IPS-NIHi11 (cell line): ENCODE measurements around the gene KBTBD12.

Experiments used
- DNase-seq: peaks from one replicate; pipeline ENCODE4 v3.0.0; 2012; ENCODE audit warnings: mixed read lengths, low spot score

KBTBD12 gene

GRCh38 chr3:127953091-127954035, 38.3 kb downstream of the KBTBD12 start:
- DNase-seq = no peak

- no peak for DNase-seq
Measured at GRCh38 chr3:127954640-127955039, 39.6 kb downstream of the KBTBD12 start.

- no peak for DNase-seq
Measured at GRCh38 chr3:127955728-127956127, 40.7 kb downstream of the KBTBD12 start.

- no peak for DNase-seq
Measured at GRCh38 chr3:127959041-127959440, 44.0 kb downstream of the KBTBD12 start.

- DNase-seq = peak; percentile 75
Measured at GRCh38 chr3:127959873-127960272, 44.8 kb downstream of the KBTBD12 start.

- DNase-seq = no peak
Measured at GRCh38 chr3:127960421-127960965, 45.5 kb downstream of the KBTBD12 start.

- DNase-seq = no peak
Measured at GRCh38 chr3:127961124-127961523, 46.1 kb downstream of the KBTBD12 start.

GRCh38 chr3:127961963-127962362, 46.9 kb downstream of the KBTBD12 start:
- peak; percentile 34 for DNase-seq

GRCh38 chr3:127962937-127963336, 47.9 kb downstream of the KBTBD12 start:
- no peak for DNase-seq

GRCh38 chr3:127964053-127964452, 49.0 kb downstream of the KBTBD12 start:
- no peak for DNase-seq

GRCh38 chr3:127964816-127965215, 49.8 kb downstream of the KBTBD12 start:
- DNase-seq = no peak

- no peak for DNase-seq
Measured at GRCh38 chr3:127967316-127967715, 52.3 kb downstream of the KBTBD12 start.

GRCh38 chr3:127970966-127971592, 56.0 kb downstream of the KBTBD12 start:
- DNase-seq = peak; percentile 55

- DNase-seq = no peak
Measured at GRCh38 chr3:127974226-127974625, 59.2 kb downstream of the KBTBD12 start.

- DNase-seq = no peak
Measured at GRCh38 chr3:127975153-127976029, 60.4 kb downstream of the KBTBD12 start.

GRCh38 chr3:127978636-127979035, 63.6 kb downstream of the KBTBD12 start:
- no peak for DNase-seq

GRCh38 chr3:127979473-127979872, 64.4 kb downstream of the KBTBD12 start:
- DNase-seq = no peak

- no peak for DNase-seq
Measured at GRCh38 chr3:127981097-127981496, 66.1 kb downstream of the KBTBD12 start.

GRCh38 chr3:127982155-127982554, 67.1 kb downstream of the KBTBD12 start:
- no peak for DNase-seq

GRCh38 chr3:127984241-127984975, 69.4 kb downstream of the KBTBD12 start:
- no peak for DNase-seq

GRCh38 chr3:127985216-127985615, 70.2 kb downstream of the KBTBD12 start:
- no peak for DNase-seq
